ENCODE data around the gene ZNHIT3. TPM values are rescaled to one million over a fixed set of nuclear protein-coding genes. Genes with fewer than 3 reads are reported as not detected.

Gene ZNHIT3
- total and polyA plus RNA-seq, 10 of the 15 experiments (the other 5 are each of a cell fraction or from before 2014, with no cell fraction given) = 34.1 to 128 (median 55.6) TPM

DNA sequence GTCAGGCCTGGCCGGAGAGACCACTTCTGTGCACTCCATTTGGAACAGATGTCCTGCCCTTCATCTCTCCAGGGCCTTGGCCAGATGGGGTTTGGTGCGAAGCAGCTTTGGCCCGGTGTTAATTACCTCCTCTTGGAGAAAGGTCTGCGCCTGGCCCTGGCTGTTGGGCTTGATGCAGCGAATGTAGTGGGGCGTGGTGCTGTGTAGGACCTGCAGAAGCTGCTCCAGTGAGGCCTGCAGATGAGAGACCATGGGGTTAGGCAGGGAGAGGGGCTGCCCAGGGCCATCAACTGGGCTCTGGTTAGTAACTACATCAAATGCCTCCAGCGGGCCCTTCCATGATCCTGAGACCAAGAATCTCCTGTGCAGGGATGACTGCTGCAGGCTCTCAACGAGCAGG is 18.7 kb downstream of the ZNHIT3 start:
- FAIRE-seq = no peak
- Histone ChIP-seq H3K27me3 (replicated peaks in 1 of 2; ENCODE audit: control insufficient read depth in 2 of 2, insufficient read depth in 2 of 2, low read length in 1 of 2) (no peaks in the 10 kb centered on the region), H3K9ac (ENCODE audit: control insufficient read depth, insufficient read depth, low read length) (no peak overlapping the region), H3K9me3 (replicated peaks; ENCODE audit: control insufficient read depth, insufficient read depth, low read length) (no peaks in the 10 kb centered on the region), H3K4me1 (ENCODE audit: control insufficient read depth, insufficient read depth, low read length) (no peaks in the 10 kb centered on the region), H3K4me3 (no peak overlapping the region), H4K20me1 (ENCODE audit: control insufficient read depth, insufficient read depth) (no peaks in the 10 kb centered on the region), H3K4me2 (ENCODE audit: control insufficient read depth, insufficient read depth) (no peak overlapping the region), H3K27ac (ENCODE audit: control insufficient read depth, insufficient read depth) (no peak overlapping the region), H2AFZ (ENCODE audit: control insufficient read depth, low read depth, low read length) (no peak overlapping the region), H3K79me2 (ENCODE audit: control insufficient read depth, insufficient read depth, low read length) (no peaks in the 10 kb centered on the region), H3K36me3 (ENCODE audit: control insufficient read depth in 2 of 2, insufficient read depth in 2 of 2, low read length in 1 of 2) (peaks cover 23 to 27% of the 10 kb centered on the region in 2 experiments)
- ChIA-PET SMC1A (ENCODE audit: uncharacterized antibody, unreplicated experiment) (interaction anchor here (1.5 kb wide), 1 partner anchor 17 kb away, joined by 4 read pairs; no protein-coding TSS in a partner anchor), CTCF (no interaction called here), RAD21 (ENCODE audit: unreplicated experiment) (no interaction called here), POLR2A (interaction anchor here (1.1 kb wide), 1 partner anchor 11 kb away, joined by 4 read pairs; no protein-coding TSS in a partner anchor)
- in situ Hi-C loops (cut with MboI) = no loop called here
- TF ChIP-seq TCF7 (IDR thresholded peaks at IDR 0.05; ENCODE audit: borderline replicate concordance) = no peak
- no peak for TF ChIP-seq NFXL1 (IDR thresholded peaks at IDR 0.05; ENCODE audit: borderline replicate concordance)
- TF ChIP-seq MEF2A (IDR thresholded peaks at IDR 0.05; ENCODE audit: insufficient read depth, low read depth, low read length) = no peak
- no peak for TF ChIP-seq CHD4 (IDR thresholded peaks at IDR 0.05)
- no peak for TF ChIP-seq RUNX3 (IDR thresholded peaks at IDR 0.05; ENCODE audit: low read length)
- no peak for TF ChIP-seq HDGF (IDR thresholded peaks at IDR 0.05)
- no peak for TF ChIP-seq KDM1A (IDR thresholded peaks at IDR 0.05; ENCODE audit: borderline replicate concordance)
- TF ChIP-seq EED (IDR thresholded peaks at IDR 0.05; ENCODE audit: low read depth) = no peak
- TF ChIP-seq BMI1 (IDR thresholded peaks at IDR 0.05; ENCODE audit: borderline replicate concordance) = no peak
- WGBS (ENCODE audit: insufficient coverage, insufficient replicate concordance, low lambda C conversion rate, missing lambda C conversion rate) = 90% methylated on average over 8 of the region's 8 CpGs
- intact Hi-C loops (cut with micrococcal nuclease; ENCODE audit: unreplicated experiment) = no loop called here
- BruUV-seq (replicated peaks) = no TSS peak
- no peak for ATAC-seq
- no peak for DNase-seq (ENCODE audit: low read depth, low spot score)

DNA sequence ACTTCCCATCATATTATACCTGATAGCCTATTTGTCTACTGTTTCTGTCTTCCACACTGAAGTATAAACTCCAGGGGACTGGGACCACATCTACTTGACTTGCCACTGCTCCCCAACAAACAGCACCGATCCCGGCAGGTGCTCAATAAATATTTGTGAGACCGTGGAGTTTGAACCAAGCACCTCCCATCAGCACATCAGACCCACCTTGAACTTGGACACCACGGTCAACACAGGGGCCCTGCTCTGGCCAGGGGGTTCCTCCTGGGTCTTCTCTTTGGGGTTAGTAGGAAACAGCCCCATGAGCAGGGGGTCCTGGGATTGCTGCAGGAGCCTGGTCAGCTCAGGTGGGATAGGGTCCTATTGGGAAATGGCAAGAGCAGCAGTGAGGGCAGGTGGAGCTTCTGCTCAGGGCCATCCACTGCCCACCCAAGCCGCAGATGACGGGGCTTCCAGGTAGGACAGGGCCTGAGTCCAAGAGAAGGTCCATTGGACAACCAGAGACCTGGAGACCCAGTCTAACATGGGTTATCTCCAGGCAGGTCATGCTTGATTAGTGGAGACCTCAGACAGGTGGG is 19.9 kb downstream of the ZNHIT3 start:
- DNase-seq (ENCODE audit: low read depth, low spot score) = no peak
- ChIA-PET RAD21 (ENCODE audit: unreplicated experiment) (no interaction called here), SMC1A (ENCODE audit: uncharacterized antibody, unreplicated experiment) (interaction anchor here (0.6 to 1.5 kb wide), 2 partner anchors 18 to 68 kb away, joined by 3 to 4 read pairs; no protein-coding TSS in a partner anchor), CTCF (interaction anchor here (0.6 kb wide), 1 partner anchor 1044 kb away, joined by 4 read pairs; no protein-coding TSS in a partner anchor), POLR2A (interaction anchor here (0.6 kb wide), 1 partner anchor 9 kb away, joined by 3 read pairs; no protein-coding TSS in a partner anchor)
- Histone ChIP-seq H3K9me3 (replicated peaks; ENCODE audit: control insufficient read depth, insufficient read depth, low read length) (no peaks in the 10 kb centered on the region), H4K20me1 (ENCODE audit: control insufficient read depth, insufficient read depth) (no peaks in the 10 kb centered on the region), H3K27me3 (replicated peaks in 1 of 2; ENCODE audit: control insufficient read depth in 2 of 2, insufficient read depth in 2 of 2, low read length in 1 of 2) (no peaks in the 10 kb centered on the region), H2AFZ (ENCODE audit: control insufficient read depth, low read depth, low read length) (no peak overlapping the region), H3K9ac (ENCODE audit: control insufficient read depth, insufficient read depth, low read length) (no peak overlapping the region), H3K4me1 (ENCODE audit: control insufficient read depth, insufficient read depth, low read length) (no peaks in the 10 kb centered on the region), H3K79me2 (ENCODE audit: control insufficient read depth, insufficient read depth, low read length) (no peaks in the 10 kb centered on the region), H3K36me3 (ENCODE audit: control insufficient read depth in 2 of 2, insufficient read depth in 2 of 2, low read length in 1 of 2) (peaks cover 17 to 21% of the 10 kb centered on the region in 2 experiments), H3K4me2 (ENCODE audit: control insufficient read depth, insufficient read depth) (no peak overlapping the region), H3K27ac (ENCODE audit: control insufficient read depth, insufficient read depth) (no peak overlapping the region), H3K4me3 (no peak overlapping the region)
- intact Hi-C loops (cut with micrococcal nuclease; ENCODE audit: unreplicated experiment) (no loop called here), in situ Hi-C loops (cut with MboI) (no loop called here)
- no peak for ATAC-seq
- 77% methylated on average over 6 of the region's 6 CpGs for WGBS (ENCODE audit: insufficient coverage, insufficient replicate concordance, low lambda C conversion rate, missing lambda C conversion rate)
- no TSS peak for BruUV-seq (replicated peaks)
- FAIRE-seq = no peak
- TF ChIP-seq BHLHE40 (IDR thresholded peaks at IDR 0.05; ENCODE audit: borderline replicate concordance in 1 of 2, low read depth in 2 of 2, low read length in 1 of 2) (no peak), SMAD5 (IDR thresholded peaks at IDR 0.05; ENCODE audit: low read depth) (no peak), ZNF274 (IDR thresholded peaks at IDR 0.05; ENCODE audit: insufficient read depth, insufficient read length) (no peak), CREM (IDR thresholded peaks at IDR 0.05; ENCODE audit: low read depth) (no peak), BCL11A (IDR thresholded peaks at IDR 0.05; ENCODE audit: low read depth, low read length) (no peak), SIX5 (IDR thresholded peaks at IDR 0.05; ENCODE audit: low read depth, low read length, severe bottlenecking) (no peak), BRCA1 (IDR thresholded peaks at IDR 0.05; ENCODE audit: low read depth, low read length) (no peak), NFYA (IDR thresholded peaks at IDR 0.05; ENCODE audit: borderline replicate concordance, low read depth, low read length) (no peak), RAD51 (IDR thresholded peaks at IDR 0.05) (no peak), ZBED1 (IDR thresholded peaks at IDR 0.05; ENCODE audit: borderline replicate concordance) (no peak)
- TF ChIP-seq, protein P1, sequence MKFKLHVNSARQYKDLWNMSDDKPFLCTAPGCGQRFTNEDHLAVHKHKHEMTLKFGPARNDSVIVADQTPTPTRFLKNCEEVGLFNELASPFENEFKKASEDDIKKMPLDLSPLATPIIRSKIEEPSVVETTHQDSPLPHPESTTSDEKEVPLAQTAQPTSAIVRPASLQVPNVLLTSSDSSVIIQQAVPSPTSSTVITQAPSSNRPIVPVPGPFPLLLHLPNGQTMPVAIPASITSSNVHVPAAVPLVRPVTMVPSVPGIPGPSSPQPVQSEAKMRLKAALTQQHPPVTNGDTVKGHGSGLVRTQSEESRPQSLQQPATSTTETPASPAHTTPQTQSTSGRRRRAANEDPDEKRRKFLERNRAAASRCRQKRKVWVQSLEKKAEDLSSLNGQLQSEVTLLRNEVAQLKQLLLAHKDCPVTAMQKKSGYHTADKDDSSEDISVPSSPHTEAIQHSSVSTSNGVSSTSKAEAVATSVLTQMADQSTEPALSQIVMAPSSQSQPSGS (IDR thresholded peaks at IDR 0.05; ENCODE audit: low read length) = no peak
